Activated CD4-positive, alpha-beta T cell treated with anti-CD3 and anti-CD28 coated beads, Interleukin-2, amount 50 U/mL, for 1 hour (primary cell): ENCODE measurements around the gene MRPL49.

Source experiments
- DNase-seq: peaks from one replicate; pipeline ENCODE4 v3.0.0-alpha.2; 2020

Gene MRPL49

GRCh38 chr11:65121865-65122696, at the start of gene MRPL49, which contains the start of gene FAU:
Gene MRPL49, plus strand, starts transcription at chr11:65122321. Its CDS starts 26 bp downstream, at chr11:65122347.
Gene FAU, minus strand, starts transcription at chr11:65122134. Its CDS starts 321 bp downstream, at chr11:65121813.
- peak; percentile 99 for DNase-seq

- no peak for DNase-seq
These were observed 49.5 kb upstream of the MRPL49 start for GRCh38 chr11:65072631-65072966.

- no peak for DNase-seq
These were observed 44.7 kb upstream of the MRPL49 start for GRCh38 chr11:65077451-65077850.

DNA sequence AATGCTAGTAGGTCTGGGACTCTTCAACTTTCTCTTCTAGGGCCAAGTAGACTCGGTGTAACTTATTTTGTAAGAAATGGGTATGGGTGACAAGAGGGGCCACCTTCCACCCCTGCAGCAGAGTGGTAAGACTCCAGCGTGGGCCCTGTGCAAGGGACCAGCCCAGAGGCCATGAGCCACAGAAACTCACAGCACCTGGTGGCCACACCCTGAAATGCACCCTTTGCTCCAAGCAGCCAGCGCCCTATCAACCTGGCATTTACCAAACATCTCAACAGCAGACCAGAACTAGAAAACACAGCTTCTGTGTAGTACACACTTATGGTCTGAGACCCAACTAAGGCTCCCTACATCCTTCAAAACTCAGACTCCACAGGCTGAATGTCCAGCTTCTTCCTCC, 44.0 kb upstream of the MRPL49 start:
- DNase-seq = peak; percentile 78

- no peak for DNase-seq
These were observed 43.3 kb upstream of the MRPL49 start for GRCh38 chr11:65078786-65079342.

DNA sequence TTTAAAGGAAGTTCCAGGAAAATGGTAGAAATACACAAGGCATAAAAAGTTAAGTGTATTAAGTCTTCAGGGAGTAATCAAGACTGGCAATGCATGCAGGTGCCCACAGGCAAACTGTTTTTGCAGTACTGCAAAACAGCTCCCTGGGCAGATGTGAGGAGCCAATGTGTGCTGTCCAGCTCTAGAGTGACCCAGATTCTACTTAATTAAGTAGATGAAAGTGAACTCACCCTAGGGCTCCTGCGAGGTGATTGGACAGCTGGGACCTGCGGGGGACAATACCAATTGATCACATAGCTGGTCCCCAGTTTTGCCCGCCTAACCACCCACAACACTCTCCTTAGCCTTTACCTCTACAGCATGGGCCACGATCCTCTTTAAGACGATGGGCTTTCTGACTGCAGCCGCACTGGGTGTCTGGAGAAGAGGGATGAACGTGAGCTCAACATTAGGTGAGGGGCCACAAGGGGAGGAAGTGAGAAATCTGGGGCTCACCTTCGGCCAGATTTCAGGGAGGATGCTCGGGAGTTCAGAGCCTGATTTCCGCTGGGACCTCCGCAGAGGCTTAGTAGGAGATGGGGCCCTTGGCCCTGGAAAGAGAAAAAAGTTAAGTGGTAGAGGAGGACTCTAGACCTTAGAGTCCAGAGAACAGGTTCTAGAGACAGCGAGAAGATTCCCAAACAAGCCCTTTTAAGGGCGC, 38.8 kb upstream of the MRPL49 start:
- DNase-seq = no peak

DNA sequence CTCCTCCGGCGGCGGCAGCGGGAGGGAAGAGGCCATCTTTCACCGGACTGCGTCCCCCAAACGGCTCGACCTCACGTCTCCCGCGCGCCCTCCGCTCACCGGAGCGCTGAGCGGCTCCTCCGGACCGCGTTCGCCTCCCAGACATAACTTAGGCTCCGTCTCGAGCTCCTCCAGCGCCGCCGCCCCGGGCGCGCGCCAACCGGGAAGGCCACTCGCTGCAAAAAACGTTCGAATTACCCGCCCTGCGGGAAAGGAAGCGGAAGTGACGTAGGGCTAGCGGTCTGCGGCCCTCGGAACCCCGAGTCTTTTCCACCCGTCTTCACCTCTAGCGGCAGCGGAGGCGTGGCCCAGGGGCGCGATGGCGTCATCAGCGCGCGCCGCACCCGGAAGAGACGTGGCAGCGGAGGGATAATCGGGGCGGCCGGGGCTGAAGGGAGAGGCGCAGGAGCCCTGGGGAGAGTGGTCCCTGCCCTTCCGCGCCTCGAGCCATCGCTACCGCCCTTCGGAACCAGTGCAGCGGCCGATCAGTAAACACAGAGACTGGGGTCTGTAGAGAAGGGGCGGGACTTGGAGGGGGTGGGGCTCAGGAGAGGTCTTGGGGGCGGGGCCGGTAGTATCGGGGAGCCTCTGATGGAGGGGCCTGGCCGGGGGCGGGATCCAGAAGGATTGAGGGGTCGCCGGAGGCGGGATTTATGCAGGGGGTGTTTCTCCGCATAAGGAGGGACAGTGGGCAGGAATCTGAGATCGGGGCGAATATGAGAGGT, 38.1 kb upstream of the MRPL49 start, which contains the start of the genes CDCA5 and ZFPL1:
CDCA5 (minus strand) TSS at position 207 of the 764 bp plus-strand sequence; CDS start at position 145, 62 bp downstream.
ZFPL1 (plus strand) TSS at position 389 of the 764 bp plus-strand sequence. CDS start 477 bp downstream, outside the sequence.
- peak; percentile 94 for DNase-seq

DNA sequence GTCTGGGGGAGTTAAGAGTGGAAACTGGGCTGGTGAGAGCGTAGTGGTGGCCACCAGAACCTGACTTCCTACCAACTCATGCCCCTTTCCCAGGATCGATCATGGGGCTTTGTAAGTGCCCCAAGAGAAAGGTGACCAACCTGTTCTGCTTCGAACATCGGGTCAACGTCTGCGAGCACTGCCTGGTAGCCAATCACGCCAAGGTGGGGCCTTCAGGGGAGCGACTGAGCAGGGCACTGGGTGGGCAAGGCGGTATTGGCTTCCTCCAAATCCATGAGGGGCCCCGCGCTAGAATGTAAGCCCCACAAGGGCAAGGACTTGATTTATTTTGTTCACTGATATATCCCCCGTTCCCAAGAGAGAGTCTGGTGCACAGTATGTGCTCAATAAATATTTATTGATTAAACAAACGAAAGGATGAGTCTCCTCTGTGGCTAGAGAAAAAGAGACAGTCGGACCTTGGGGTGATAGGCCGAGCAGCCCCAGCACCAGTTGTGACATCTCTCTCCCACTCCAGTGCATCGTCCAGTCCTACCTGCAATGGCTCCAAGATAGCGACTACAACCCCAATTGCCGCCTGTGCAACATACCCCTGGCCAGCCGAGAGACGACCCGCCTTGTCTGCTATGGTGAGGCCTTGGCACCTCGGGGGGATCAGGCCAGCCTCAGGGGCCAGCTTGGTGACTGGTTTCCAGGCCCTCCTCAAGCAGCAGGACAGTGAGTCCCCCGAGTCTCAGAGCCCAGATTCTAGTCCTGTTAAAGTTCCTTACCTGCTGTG, 37.3 kb upstream of the MRPL49 start:
- DNase-seq = no peak

DNA sequence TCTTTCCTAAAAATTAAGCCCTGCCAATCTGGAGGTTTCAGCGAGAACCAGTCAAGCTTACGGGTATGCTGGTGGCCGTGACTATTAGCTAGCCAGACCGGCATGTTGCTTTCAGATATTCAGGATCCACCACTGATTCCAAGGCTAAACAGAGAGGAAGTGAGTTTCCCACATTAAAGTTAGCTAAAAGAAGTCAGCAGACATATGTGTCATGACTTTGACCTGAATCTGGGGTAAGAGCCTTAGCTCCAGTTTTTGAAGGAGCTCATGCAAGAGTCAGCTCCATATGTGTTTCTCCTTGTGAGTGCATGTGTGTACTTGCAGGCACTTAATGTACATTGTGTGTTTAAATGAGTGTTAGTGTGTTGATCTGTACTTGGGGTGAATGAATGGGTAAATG, 36.7 kb upstream of the MRPL49 start:
- DNase-seq = no peak

DNA sequence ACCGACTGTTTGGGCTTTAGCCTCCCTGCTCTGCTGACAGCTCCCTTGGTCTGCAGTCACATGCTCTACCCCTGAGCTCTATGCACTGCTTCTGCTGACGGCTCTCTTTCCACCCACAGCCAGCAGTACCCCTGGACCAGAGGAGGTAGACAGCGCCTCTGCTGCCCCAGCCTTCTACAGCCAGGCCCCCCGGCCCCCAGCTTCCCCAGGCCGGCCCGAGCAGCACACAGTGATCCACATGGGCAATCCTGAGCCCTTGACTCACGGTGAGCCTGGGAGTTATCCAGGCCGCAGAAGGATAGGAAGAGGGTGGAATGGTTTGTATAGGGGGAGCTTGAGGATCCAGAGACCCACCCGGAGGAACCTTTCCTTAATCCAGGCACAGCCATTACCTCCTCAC, 35.3 kb upstream of the MRPL49 start:
- DNase-seq = no peak

DNA sequence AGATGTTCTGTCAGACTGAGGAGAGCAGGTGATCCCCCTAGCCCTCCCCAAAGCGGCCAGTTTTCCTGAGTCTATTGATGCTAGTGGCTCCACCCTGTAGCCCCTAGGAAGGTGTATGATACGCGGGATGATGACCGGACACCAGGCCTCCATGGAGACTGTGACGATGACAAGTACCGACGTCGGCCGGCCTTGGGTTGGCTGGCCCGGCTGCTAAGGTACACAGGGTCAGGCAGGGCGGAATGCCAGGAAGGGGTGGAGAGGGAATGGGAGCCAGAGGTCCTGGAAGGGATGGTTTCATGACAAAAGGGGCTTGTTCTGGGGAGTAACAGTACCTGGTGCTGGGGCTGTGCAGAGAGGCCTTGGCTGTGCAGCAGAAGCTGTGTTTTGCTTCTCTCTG, 34.9 kb upstream of the MRPL49 start:
- DNase-seq = no peak

- DNase-seq = no peak
These were observed 34.3 kb upstream of the MRPL49 start for GRCh38 chr11:65087827-65088226.

- DNase-seq = no peak
These were observed 32.5 kb upstream of the MRPL49 start for GRCh38 chr11:65089621-65090020.

GRCh38 chr11:65090628-65091027, 31.5 kb upstream of the MRPL49 start:
- DNase-seq = no peak

GRCh38 chr11:65095427-65095826, 26.7 kb upstream of the MRPL49 start:
- no peak for DNase-seq

- peak; percentile 81 for DNase-seq
These were observed 25.9 kb upstream of the MRPL49 start, which contains the start of gene VPS51 for GRCh38 chr11:65095974-65096806. Gene VPS51, plus strand, starts transcription at chr11:65096214. Its CDS starts 37 bp downstream, at chr11:65096251.

- no peak for DNase-seq
These were observed 25.2 kb upstream of the MRPL49 start for GRCh38 chr11:65096926-65097325.

DNA sequence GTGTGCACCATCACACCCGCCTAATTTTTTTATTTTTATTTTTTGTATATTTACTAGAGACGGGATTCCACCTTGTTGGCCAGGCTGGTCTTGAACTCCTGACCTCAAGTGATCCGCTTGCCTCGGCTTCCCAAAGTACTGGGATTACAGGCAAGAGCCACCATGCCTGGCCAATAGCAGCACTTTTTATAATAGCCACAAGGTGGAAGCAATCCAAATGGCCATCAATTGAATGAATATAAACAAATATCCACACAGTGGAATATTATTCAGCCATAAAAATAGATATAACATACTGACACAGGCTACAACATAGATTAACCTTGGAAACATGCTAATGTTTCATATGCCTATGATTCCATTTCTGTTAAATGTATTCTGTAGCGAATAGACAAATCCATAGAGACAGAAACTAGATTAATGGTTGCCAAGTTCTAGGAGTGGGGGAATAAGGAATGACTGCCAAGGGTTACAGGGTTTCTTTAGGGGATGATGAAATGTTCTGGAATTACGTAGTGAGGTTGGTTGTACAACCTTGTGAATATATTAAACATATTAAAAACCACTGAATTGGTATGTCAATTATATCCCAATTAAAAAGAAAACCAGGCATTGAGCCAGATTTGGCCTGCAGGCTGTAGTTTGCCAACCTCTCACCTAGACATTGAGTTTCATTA, 21.3 kb upstream of the MRPL49 start:
- DNase-seq = no peak

DNA sequence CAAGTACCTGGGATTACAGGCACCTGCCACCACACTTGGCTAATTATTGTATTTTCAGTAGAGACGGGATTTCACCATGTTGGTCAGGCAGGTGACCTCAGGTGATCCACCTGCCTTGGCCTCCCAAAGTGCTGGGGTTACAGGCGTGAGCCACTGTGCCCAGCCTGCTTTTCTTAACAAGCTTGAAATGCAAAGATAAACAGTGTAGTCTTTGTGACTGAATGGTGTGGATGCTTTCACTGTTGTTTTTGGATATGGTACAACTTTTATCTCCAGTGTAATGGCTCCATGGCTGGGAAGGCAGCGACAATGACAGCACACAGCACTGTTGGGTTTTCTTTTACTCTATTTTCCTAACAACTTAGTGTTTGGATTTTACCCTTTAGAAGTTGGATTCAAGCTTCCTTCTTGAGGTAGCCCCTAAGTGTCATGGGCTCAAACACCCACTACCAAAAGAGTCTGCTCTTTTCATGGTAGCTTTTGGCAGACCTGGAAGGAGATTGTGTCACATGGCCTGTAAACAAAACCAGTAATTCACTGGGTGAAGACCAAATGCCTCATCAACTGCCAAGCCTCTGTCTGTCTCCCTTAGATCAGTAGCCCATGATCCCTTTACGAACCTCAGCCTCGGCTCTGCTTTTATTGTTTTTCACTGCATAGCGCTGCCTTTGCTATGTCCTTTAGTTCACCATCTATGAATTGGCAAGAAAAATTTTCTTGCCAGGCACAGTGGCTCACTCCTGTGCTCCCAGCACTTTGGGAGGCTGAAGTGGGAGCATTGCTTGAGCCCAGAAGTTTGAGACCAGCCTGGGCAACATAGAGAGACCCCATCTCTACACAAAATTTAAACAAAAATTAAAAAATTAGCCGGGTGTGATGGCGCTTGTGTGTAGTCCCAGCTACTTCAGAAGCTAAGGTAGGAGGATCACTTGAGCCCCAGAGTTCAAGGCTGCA, 19.7 kb upstream of the MRPL49 start:
- DNase-seq = no peak
